Heart left ventricle (tissue), 13 donors: ENCODE measurements around the gene SHROOM2.

Source experiments
- CTCF ChIP-seq, 12 donors: fragments of 200-600 bp; sonication (generic) in 4 of 12; IDR thresholded peaks; one replicate each; pipeline versions ENCODE4 v1.5.0 to v1.8.0; 2018 to 2022; ENCODE audit warnings: antibody characterized with exemption in 12 of 12, mild to moderate bottlenecking in 5 of 12
- POLR2A ChIP-seq, 2 donors: fragments of 450-650 bp; IDR thresholded peaks; one replicate each; pipeline ENCODE4 v1.6.1; 2017; ENCODE audit warnings: antibody characterized with exemption in 2 of 2, mild to moderate bottlenecking in 2 of 2, moderate library complexity in 2 of 2
- donor health status: ischemic (EF 13 %, LVEDD 7.1; RV severe dilation, severe dysfunction).
- donor health status: DM: no; HTN: yes; CAD: no.
- donor health status: DM: no; HTN: no; CAD: no.
- donor health status: ischemic (EF 25% LVEDD 6.9; RV normal size, moderate dysfunction).
- donor health status: ischemic (EF 25% LVEDD 5.7; RV mildly dilated, moderate dysfunction).
- donor health status: ischemic (EF 35%, LVEDD 5.7; RV mildly dilated, moderate dysfunction).
- donor health status: nonischemic (EF 11% LVEDD 7.7; RV severe dilation, severe dysfunction).
- donor health status: DM: yes; HTN: yes; CAD: no.
- donor health status: PGD.
- donor health status: ischemic (EF 29% LVEDD 5.4; RV normal size, mild dysfunction).
- donor health status: nonischemic (EF 23%, LVEDD 6.1; RV moderate dilation, normal function).

DNA sequence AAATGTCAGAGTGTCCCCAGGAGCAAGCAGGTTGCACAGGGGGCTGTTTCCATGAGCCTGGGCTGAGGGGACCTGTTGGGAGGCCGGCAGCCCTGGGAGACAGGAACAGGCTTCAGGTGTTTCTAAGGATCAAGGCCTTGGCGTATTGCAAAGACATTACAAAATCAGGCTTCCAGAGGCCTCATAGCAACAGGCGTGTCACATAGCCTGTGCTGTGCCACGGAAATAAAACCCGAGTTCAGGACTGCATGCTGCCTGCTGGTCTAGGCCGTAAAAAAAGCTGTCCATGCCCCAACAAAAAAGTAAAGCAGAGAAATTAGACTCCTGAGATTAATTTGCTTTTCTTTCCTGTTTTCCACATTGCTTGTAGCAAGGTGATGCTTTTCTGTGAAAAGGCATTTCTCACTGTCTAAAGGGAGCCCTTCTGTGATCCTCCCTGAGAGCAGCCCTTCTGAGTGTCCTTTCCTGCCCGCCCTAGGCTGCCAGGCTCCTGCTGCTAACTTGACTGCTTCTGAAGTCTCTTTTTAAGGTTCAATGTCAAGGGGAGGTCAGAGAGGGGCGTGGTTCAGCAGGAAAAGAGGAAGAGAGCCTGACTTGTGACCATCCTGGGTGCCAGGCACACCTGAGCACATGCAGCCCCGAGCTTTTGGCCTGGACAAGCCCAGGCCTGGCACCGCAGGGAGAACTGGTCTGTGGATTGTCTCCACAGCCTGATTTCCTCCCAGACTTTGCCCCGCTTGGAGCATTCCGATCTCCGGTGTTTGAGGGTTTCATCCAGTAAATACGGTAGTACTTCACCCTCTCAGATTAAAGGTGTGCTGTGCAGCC lies 21.3 kb downstream of the SHROOM2 start:
- TF ChIP-seq CTCF (IDR thresholded peaks at IDR 0.05) (no peak), POLR2A (IDR thresholded peaks at IDR 0.05) (no peak)
